HG03139 (cell line): ENCODE data around the gene SVOPL.
A peak's percentile ranks its signal among the peaks of the same experiment; 100 is the strongest.
"Not testable (repeated sequence)": the region's sequence is repeated elsewhere in the genome, so short reads cannot be mapped to it uniquely, and the experiment has no call there.

ENCODE experiments used
- ATAC-seq: cut with Tn5 transposase; IDR thresholded peaks from one replicate; pipeline ENCODE4 v1.9.1; 2021; ENCODE audit not compliant: unreplicated experiment

The SVOPL gene

DNA sequence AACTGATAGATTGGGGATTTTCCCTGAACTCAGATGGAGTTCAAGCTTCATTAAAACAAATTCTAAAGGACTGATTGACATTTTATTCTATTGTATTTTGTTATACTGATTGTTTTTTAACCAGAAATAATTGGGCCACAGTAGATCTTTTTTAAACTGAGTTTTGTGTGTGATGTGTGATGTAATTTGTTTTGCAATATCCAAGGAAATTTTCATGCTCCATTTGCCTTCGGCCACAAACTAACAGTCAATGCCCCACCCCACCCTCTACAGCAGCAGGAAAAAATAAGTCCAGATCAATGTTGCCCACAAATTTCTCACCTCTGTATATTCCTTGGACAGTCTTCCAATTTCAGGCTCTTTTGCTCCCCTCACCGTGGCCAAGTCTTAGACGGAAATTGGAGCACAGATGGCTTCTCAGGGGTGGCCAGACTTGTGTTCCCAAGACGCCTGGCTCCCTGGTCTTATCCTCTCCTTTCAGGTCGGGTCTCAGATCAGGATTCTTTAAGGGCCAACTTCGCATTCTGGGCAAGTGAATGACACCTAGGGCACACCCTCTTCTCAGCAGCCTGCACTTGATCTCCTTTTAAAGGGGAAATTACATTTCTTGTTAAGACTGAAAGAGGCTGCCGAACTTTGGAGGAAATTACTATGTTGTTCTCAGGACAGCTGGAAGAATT, at the start of gene SVOPL:
SVOPL (minus strand) TSS at position 506 of the 680 bp plus-strand sequence. CDS start 22,317 bp downstream, outside the sequence.
- no peak for ATAC-seq

DNA sequence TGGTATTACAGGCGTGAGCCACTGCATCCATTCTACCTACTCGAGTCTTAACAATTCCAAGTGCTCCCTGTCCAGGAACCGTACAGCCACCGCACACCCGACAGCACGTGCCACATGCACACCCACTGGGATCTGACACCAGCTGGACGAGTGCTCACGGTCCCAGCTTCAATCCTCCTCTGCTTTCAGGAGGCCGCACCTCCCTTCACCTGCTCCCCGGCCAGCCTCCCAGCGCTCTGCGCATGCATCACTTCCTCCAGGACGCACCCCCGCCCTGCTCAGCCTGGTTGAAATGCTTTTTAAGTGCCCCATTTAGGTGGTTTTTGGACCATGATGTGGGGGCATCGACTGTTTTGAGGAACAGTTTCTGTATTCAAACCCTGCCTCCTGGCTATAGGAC, 49.3 kb upstream of the SVOPL start:
- no peak for ATAC-seq

- no peak for ATAC-seq
Measured at GRCh38 chr7:138749960-138750359, 48.8 kb upstream of the SVOPL start.

DNA sequence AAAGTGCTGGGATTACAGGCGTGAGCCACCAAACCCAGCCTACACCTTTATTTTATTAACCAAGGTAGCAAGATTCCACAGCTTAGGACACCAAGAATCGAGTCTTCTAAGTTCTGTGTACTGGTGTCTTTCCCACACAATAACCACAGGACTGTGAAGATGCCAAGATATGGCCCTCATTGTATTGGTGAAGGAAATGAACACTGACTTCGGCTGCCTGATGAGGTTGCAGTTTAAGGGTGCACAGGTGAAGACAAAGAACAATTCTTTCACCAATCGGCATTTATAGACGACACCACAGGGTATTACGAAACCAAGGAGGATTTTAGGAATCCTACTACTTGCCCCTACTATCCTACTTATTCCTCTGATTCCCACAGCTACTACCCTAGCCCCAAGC, 47.5 kb upstream of the SVOPL start:
- ATAC-seq = no peak

DNA sequence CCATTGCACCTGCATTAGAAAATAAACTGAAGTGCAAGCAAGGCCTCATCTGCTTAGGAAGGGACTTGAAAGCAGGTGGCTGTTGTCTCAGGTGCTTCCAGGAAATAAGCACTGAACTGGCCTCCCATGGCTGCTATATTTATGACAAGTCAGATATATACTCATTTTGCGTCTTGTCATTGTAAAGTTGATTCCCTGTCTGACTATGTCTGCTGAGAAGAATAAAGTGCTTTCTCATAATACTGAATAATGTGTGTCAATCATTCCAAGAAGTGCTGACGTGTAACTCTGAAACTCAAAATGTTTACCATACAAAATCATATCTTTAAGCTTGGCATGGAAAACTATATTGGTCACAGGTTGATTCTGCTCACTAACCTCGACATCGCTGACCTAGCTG, 44.9 kb upstream of the SVOPL start:
- ATAC-seq = no peak

DNA sequence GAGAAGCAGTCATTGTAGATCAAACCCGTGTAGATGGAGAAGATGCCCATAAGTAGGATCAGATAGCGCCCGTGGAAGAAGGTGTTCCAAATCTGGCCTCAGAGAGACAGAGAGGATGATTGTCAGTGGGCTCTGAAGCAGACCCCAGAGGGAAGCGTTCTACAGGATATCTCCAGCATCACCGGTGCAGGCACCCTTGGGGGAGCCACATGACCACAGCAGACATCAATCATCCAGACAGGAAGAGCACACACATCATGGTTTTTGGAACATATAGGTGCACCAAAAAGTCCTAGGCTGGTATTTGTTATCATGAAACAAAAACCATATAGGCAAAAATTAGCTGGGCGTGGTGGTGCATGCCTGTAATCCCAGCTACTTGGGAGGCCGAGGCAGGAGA, 44.0 kb upstream of the SVOPL start:
- no peak for ATAC-seq

- ATAC-seq = no peak
Measured at GRCh38 chr7:138741453-138741735, 40.2 kb upstream of the SVOPL start.

DNA sequence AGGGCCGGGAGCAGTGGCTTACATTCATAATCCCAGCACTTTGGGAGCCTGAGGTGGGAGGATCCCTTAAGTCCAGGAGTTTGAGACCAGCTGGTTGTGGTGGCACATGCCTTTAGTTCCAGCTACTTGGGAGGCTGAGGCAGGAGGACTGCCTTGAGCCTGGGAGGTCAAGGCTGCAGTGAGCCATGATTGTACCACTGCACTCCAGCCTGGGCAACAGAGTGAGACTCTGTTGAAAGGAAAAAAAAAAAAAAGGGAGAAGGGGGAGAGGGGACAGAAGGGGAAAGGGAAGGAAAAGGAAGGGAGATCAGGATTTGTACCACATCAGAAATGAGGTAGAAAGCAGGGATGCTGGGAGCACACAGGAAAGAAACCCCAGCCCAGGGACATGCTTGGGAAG, 38.7 kb upstream of the SVOPL start:
- no peak for ATAC-seq

DNA sequence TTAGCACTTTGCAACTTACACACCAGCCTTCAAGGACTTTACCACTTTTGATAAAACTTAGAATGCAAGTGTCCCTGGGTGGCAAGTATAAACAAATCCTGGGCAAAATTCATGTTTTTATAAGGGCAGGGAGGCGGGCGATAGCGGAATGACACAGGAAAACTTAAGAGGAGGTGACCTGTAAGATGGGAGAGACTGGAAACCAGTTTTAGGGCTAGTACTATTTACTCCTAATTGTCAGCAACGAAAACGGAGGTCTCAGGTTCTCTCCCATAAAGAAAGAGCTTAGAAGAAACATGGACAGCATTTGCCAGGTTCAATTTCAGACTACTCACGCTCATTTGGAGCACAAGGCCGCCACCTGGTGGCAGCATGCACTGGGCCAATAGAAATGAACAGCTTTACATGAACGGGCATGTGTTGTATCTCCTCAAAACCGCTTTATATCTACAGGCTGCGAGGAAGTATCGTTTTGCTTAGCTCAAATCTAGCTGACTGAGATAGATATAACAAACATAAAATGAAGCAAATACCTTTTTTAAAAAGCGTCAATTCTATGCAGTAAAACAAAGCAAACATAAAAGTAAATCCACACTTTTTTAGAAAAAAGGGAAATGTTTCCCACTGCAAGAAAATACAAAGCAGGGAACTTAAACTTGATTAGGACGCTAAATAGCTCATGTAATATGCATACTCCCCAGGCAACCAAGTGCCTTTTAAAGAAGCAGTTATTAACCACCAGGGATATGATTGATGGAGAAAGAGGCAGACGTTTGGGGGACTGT, 37.6 kb upstream of the SVOPL start:
- ATAC-seq = peak; percentile 77

GRCh38 chr7:138738114-138738513, 37.0 kb upstream of the SVOPL start:
- no peak for ATAC-seq

DNA sequence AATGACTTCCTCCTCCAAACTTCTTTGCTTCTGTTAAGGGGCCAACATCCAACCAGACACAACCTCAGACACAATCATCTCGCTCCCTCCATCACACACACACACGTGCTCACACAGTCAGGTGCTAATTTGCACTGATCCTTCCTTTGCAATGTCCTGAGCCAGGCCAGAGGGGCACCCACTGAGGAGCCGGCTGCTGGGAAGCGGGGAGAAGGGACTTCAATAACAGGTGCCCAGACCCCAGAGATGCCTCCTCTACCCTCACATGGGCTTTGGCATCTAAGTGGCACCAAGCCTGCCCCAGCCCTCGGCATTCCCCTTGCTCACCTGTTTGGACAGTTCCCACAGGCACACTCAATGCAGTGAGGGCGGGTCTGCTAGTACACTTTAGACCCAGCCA, 34.2 kb upstream of the SVOPL start:
- no peak for ATAC-seq

GRCh38 chr7:138731733-138732132, 30.6 kb upstream of the SVOPL start:
- not testable (repeated sequence) for ATAC-seq

- no peak for ATAC-seq
Measured at GRCh38 chr7:138729444-138729843, 28.3 kb upstream of the SVOPL start.

DNA sequence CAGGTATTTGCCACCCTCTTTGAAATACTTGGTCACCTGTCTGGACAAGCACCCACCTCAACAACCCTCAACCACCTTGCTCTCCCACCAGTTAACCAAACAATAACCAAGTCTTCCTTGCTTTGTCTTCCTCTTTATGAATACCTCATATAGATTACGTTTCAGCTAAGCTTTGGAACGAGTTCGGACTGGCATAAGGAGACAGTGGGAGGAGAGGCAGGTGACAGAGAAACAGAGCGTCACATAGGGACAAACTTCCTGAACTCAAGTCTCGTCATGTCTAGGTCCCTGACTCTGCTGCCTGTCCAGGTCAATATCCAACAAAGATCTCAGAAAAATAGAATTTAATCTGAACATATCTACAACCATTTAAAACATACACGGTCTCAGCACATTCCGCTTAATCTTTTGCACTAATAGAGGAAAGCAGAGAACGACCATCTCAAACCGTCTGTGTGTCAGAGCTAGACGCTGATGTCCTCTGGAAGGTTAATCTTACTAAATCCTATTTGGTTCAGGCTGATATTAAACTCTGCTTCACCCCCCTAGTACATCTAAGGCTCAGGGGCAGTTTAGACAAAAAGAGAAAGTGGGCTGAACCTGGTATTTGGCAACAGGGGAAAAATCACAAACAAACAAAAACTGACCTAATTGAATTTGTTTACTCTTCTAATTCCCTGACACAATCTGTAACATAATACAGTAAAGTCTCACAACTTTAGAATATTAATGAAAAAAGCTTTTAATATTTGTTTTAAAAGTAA, 26.4 kb upstream of the SVOPL start:
- ATAC-seq = no peak

DNA sequence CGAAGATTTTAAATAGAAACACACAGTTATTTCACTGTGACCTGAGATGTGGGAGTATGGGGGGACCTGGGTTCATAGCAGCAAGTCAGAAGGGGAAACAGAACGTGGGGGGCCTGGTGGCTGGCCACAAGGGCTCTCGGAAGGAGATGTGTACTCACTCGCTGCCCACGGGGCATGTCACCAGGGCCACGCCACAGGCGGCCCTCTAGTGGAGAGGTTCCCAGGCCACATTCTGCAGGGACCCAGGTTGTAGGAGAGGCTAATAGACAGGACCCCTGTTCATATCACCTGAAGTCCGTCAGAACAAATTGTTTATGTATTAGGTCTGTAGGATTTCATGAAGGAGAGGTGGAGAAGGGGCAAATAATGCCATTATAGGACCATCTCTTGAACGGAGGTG, 25.1 kb upstream of the SVOPL start:
- no peak for ATAC-seq

DNA sequence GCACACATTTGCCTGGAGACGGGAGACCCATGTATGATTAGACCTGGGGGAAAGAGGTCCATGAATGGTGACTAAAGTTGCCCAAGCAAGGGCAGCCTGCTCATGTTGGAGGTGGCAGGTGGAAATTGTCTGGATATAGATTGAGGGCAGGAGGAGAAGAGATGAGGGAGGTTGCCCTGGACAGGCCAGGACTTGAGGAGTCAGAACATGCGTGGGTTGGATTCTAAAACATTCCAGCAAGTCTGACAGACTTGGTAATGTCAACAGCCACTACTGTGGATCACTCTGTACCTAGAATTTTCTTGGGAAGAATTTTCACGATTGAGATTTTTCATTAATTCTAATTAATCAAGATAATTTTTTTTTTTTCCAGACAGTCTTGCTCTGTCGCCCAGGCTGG, 19.1 kb upstream of the SVOPL start:
- ATAC-seq = no peak

DNA sequence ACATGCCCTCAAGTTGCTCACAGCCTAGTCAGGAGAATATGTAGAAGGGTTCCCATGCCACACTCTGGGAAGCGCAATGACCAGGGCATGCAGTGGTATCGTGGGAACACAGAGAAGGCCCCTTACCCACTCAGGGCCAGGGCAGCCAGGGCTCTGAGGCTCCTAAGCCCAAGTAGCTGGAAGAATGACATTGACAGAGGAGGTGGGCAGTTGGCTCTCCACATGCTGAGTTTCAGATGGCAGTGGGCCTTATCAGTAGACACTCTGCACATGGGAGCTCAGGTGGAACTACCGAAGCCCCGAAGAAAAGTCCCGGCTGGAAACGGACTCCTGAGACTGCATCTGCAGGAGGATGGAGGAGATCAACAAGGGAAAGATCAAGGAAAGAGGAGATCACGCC, 15.7 kb upstream of the SVOPL start:
- no peak for ATAC-seq

DNA sequence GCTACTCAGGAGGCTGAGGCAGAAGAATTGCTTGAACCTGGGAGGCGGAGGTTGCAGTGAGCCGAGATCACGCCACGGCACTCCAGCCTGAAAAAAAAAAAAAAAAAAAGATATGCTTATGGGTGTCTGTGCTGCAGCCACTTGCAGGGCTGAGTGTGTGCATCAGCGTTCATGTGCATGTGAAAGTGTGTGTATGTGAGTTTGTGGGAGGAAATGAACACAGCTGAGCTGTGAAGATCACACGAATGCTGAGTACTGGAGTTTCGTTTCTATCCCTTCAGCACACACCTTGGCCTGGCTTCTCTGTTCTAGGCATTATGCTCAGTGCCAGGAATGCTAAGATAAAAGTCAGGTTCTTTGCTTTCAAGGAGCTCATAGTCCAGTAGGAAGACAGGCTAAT, 12.0 kb upstream of the SVOPL start:
- no peak for ATAC-seq

GRCh38 chr7:138712652-138713051, 11.5 kb upstream of the SVOPL start:
- ATAC-seq = no peak

DNA sequence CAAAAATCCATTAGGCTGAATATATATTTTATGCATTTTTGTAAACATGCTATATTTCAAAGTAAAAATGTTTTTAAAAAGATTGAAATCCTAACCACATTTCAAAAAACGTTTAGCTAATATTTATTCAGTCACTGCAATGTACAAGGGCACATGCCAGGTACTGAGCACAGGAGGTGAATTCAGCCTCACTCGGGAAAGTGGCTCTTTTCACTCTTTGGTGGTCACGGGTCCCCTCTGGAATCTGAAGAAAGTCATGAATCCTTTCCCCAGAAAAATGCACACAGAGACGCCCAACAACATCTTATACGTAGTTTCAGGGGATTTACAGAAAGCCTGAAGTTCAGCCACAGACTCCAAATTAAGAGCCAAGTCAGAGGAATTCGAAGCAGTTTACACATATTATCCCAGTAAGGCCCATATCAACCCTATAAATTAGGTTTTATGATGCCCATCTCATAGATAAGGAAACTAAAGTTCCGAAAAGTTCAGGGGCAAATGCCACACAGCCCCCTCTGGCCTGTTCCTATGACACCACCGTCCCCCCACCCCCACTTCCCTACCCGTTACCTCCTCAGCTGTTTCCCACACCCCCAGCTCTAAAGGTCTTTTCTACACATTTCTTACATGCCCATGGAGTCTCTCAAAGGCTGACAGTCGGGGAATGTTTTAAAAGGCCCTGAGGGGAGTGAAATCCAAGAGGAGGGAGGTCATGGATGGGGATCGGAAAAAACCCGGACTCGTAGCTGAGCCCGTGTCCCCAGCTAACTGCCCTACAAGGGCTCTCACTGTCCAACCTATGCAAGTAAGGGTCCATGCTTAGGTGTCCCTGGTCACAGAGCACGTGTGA, 9.6 kb upstream of the SVOPL start:
- ATAC-seq = no peak

DNA sequence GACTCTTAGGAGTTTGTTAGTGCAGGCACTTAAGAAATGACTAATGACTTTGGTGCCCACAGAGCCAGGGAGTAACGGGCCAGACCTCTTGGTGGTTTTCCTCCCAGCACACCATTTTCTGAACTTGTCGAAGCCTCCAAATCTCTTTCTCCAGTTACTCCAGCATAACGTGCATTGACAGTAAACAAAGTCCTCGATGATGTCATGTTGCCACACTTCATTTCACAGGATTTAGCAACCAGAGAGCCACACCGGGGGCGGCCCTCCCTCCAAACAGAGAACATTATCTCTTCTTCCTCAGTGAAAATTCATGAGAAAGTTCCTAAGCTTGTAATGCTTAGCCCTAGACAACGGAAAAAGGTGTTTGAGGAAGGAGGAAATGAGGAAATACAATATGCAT, 4.0 kb upstream of the SVOPL start:
- ATAC-seq = no peak
